Measurements from ENCODE around the gene TMEM92. TPM values are rescaled to one million over a fixed set of nuclear protein-coding genes. Genes with fewer than 3 reads are reported as not detected.

TMEM92 gene
- not detected for total RNA-seq (ENCODE audit: insufficient read depth, low replicate concordance)

GRCh38 chr17:50274142-50274896, at the start of gene TMEM92:
Gene TMEM92, plus strand, starts transcription at chr17:50274466. Its CDS starts 36 bp downstream, at chr17:50274502.
- DNase-seq (ENCODE audit: low spot score) = no peak

- DNase-seq (ENCODE audit: low spot score) = no peak
These were observed 48.5 kb upstream of the TMEM92 start for GRCh38 chr17:50225701-50226240.

GRCh38 chr17:50234581-50234980, 39.7 kb upstream of the TMEM92 start:
- DNase-seq (ENCODE audit: low spot score) = no peak

GRCh38 chr17:50237901-50238300, 36.4 kb upstream of the TMEM92 start:
- no peak for DNase-seq (ENCODE audit: low spot score)

GRCh38 chr17:50238601-50239280, 35.5 kb upstream of the TMEM92 start:
- DNase-seq (ENCODE audit: low spot score) = peak; percentile 85

- peak; percentile 53 for DNase-seq (ENCODE audit: low spot score)
These were observed 34.3 kb upstream of the TMEM92 start for GRCh38 chr17:50239937-50240336.

- peak; percentile 68 for DNase-seq (ENCODE audit: low spot score)
These were observed 33.4 kb upstream of the TMEM92 start for GRCh38 chr17:50240851-50241250.

GRCh38 chr17:50241431-50241830, 32.8 kb upstream of the TMEM92 start:
- DNase-seq (ENCODE audit: low spot score) = no peak

- DNase-seq (ENCODE audit: low spot score) = no peak
These were observed 29.5 kb upstream of the TMEM92 start for GRCh38 chr17:50244771-50245170.

GRCh38 chr17:50248255-50248654, 26.0 kb upstream of the TMEM92 start:
- no peak for DNase-seq (ENCODE audit: low spot score)

- DNase-seq (ENCODE audit: low spot score) = peak; percentile 91
These were observed 21.5 kb upstream of the TMEM92 start for GRCh38 chr17:50252781-50253180.

- no peak for DNase-seq (ENCODE audit: low spot score)
These were observed 18.3 kb upstream of the TMEM92 start for GRCh38 chr17:50255766-50256635.

GRCh38 chr17:50256826-50257618, 17.2 kb upstream of the TMEM92 start:
- peak; percentile 31 for DNase-seq (ENCODE audit: low spot score)

GRCh38 chr17:50257676-50258224, 16.5 kb upstream of the TMEM92 start:
- DNase-seq (ENCODE audit: low spot score) = peak; percentile 97

GRCh38 chr17:50258647-50259476, 15.4 kb upstream of the TMEM92 start:
- DNase-seq (ENCODE audit: low spot score) = peak; percentile 95

GRCh38 chr17:50259477-50260324, 14.6 kb upstream of the TMEM92 start:
- peak; percentile 80 for DNase-seq (ENCODE audit: low spot score)

- no peak for DNase-seq (ENCODE audit: low spot score)
These were observed 13.8 kb upstream of the TMEM92 start for GRCh38 chr17:50260501-50260911.

- DNase-seq (ENCODE audit: low spot score) = no peak
These were observed 13.0 kb upstream of the TMEM92 start for GRCh38 chr17:50261051-50261915.

Measured in umbilical cord (tissue), 2 donors.